HepG2 (cell line): ENCODE measurements around the gene TMX2. TPM values are rescaled to one million over a fixed set of nuclear protein-coding genes. Genes with fewer than 3 reads are reported as not detected.
A peak's percentile ranks its signal among the peaks of the same experiment; 100 is the strongest.

Source experiments
- ATAD3A ChIP-seq: sonication (generic); formaldehyde crosslinking; IDR thresholded peaks from 2 replicates; pipeline ENCODE4 v1.4.0; 2020; ENCODE audit warnings: missing genetic modification reagents
- CBX1 ChIP-seq: IDR thresholded peaks from one replicate; pipeline ENCODE4 v1.6.1; 2016; ENCODE audit warnings: antibody characterized with exemption, low read depth
- IRX3 ChIP-seq: sonication (generic); formaldehyde crosslinking; IDR thresholded peaks from 2 replicates; pipeline ENCODE4 v1.8.1; 2023; ENCODE audit warnings: mild to moderate bottlenecking, low read depth, missing genetic modification reagents, borderline replicate concordance
- NCOR1 ChIP-seq: fragments of 200-600 bp; sonication (generic); IDR thresholded peaks from 2 replicates; pipeline ENCODE4 v1.7.0; 2017; ENCODE audit warnings: antibody characterized with exemption, low read length, borderline replicate concordance
- RBAK ChIP-seq: sonication (generic); formaldehyde crosslinking; IDR thresholded peaks from 2 replicates; pipeline ENCODE4 v1.5.1; 2020; ENCODE audit warnings: mild to moderate bottlenecking, missing genetic modification reagents
- TGIF2 ChIP-seq: IDR thresholded peaks from 2 replicates; pipeline ENCODE4 v1.6.1; 2016; ENCODE audit warnings: control low read depth, missing compliant biosample characterization
- YEATS4 ChIP-seq: sonication (generic); formaldehyde crosslinking; IDR thresholded peaks from 2 replicates; pipeline ENCODE4 v1.4.0; 2020; ENCODE audit warnings: missing genetic modification reagents, borderline replicate concordance
- ZBTB7B ChIP-seq: sonication (generic); formaldehyde crosslinking; IDR thresholded peaks from 2 replicates; pipeline ENCODE4 v1.4.0; 2020; ENCODE audit warnings: missing genetic modification reagents
- ZNF780A ChIP-seq: sonication (generic); formaldehyde crosslinking; IDR thresholded peaks from 2 replicates; pipeline ENCODE4 v1.8.0; 2022; ENCODE audit warnings: mild to moderate bottlenecking, missing genetic modification reagents, moderate library complexity
- ZNF879 ChIP-seq: sonication (generic); formaldehyde crosslinking; IDR thresholded peaks from 2 replicates; pipeline ENCODE4 v1.8.1; 2023; ENCODE audit warnings: missing genetic modification reagents
- polyA plus RNA-seq, 8 experiments: library from polyadenylated mRNA; depleted of rRNA in 3 of 8; stranded (reverse) in 7 of 8; unstranded in 1 of 8; fragments of >200 nt; fragmentation: Illumina TruSeq in 4 of 8; extraction: Trizol in 4 of 8; gene quantifications; 2 replicates each; pipeline versions ENCODE4 v1.2.1 to v1.2.3, GENCODE V29; 2011 to 2016; ENCODE audit warnings: low read depth in 4 of 8, missing spikeins in 1 of 8, mixed read lengths in 1 of 8; ENCODE audit not compliant: insufficient read depth in 1 of 8
- total RNA-seq, 5 experiments: library from RNA; depleted of rRNA; stranded (reverse); fragments of >200 nt; fragmentation: Illumina TruSeq; extraction: Trizol; gene quantifications; 2 replicates each; pipeline ENCODE4 v1.2.3, GENCODE V29; 2016; ENCODE audit warnings: low read depth in 1 of 5
- TF ChIP-seq, protein P1 (sequence below): sonication (generic); formaldehyde crosslinking; IDR thresholded peaks from 2 replicates; pipeline ENCODE4 v1.4.0; 2020; ENCODE audit warnings: missing genetic modification reagents, borderline replicate concordance
- TF ChIP-seq, protein P2 (sequence below): sonication (generic); formaldehyde crosslinking; IDR thresholded peaks from 2 replicates; pipeline ENCODE4 v1.5.1; 2020; ENCODE audit warnings: missing genetic modification reagents, mild to moderate bottlenecking, borderline replicate concordance
- TF ChIP-seq, protein P3 (sequence below): sonication (generic); formaldehyde crosslinking; IDR thresholded peaks from 2 replicates; pipeline ENCODE4 v1.9.0; 2021; ENCODE audit warnings: mild to moderate bottlenecking, missing genetic modification reagents

TMX2 gene
- total and polyA plus RNA-seq, 2 of the 13 experiments (the other 11 are each of a cell fraction or from before 2014, with no cell fraction given) = 84.5 to 129 TPM

DNA sequence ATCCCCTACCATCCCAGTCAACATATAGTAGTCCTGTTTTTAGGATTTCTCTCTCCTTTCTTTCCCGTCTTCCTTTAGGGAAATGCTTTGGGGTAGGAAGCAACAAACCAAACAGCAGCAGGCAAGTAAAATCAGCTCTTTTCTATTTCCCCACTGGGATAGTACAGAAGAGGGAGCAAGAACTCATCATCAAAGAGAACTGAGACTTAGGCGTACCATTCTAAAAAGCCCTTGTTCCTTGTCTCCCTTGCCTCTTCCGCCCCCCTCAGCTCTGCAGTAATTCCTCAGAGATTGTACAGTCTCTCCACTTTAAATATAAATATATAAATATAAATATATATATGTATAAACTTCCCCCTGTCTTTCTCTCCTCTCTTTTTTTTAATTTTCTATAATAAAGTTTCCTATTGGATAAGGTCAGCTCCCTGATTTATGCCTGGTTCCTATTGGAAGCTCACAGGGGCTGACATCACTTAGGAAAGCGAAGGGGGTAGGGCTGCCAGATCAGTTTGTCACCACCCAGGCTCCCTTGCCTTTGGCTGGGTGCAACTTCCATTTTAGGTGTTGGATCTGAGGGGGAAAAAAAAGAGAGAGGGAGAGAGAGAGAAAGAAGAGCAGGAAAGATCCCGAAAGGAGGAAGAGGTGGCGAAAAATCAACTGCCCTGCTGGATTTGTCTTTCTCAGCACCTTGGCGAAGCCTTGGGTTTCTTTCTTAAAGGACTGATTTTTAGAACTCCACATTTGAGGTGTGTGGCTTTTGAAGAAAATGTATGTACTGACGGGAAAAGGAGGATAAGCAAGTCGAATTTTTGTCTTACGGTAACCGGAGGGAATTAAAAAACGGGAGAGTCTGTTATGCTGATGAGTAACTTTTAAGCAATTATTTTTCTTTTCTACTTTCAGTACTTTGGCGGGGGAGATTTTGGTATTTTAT is 49.2 kb downstream of the TMX2 start, which contains the start of gene CTNND1 (continued):
- TF ChIP-seq, protein P1, sequence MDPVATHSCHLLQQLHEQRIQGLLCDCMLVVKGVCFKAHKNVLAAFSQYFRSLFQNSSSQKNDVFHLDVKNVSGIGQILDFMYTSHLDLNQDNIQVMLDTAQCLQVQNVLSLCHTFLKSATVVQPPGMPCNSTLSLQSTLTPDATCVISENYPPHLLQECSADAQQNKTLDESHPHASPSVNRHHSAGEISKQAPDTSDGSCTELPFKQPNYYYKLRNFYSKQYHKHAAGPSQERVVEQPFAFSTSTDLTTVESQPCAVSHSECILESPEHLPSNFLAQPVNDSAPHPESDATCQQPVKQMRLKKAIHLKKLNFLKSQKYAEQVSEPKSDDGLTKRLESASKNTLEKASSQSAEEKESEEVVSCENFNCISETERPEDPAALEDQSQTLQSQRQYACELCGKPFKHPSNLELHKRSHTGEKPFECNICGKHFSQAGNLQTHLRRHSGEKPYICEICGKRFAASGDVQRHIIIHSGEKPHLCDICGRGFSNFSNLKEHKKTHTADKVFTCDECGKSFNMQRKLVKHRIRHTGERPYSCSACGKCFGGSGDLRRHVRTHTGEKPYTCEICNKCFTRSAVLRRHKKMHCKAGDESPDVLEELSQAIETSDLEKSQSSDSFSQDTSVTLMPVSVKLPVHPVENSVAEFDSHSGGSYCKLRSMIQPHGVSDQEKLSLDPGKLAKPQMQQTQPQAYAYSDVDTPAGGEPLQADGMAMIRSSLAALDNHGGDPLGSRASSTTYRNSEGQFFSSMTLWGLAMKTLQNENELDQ (CRISPR knock-in tag) = no peak
- TF ChIP-seq ZNF780A (CRISPR knock-in tag) (no peak), CBX1 (no peak), ATAD3A (CRISPR knock-in tag) (no peak), RBAK (CRISPR knock-in tag) (no peak), IRX3 (CRISPR knock-in tag) (no peak), ZBTB7B (CRISPR knock-in tag) (peak; percentile 55; the same call in 1 of the 2 replicates), YEATS4 (CRISPR knock-in tag) (peak; percentile 68; the same call in 1 of the 2 replicates), ZNF879 (no peak), TGIF2 (CRISPR knock-in tag) (peak; percentile 77; the same call in 1 of the 2 replicates), NCOR1 (peak; percentile 37; the same call in 1 of the 2 replicates)
- TF ChIP-seq, protein P2, sequence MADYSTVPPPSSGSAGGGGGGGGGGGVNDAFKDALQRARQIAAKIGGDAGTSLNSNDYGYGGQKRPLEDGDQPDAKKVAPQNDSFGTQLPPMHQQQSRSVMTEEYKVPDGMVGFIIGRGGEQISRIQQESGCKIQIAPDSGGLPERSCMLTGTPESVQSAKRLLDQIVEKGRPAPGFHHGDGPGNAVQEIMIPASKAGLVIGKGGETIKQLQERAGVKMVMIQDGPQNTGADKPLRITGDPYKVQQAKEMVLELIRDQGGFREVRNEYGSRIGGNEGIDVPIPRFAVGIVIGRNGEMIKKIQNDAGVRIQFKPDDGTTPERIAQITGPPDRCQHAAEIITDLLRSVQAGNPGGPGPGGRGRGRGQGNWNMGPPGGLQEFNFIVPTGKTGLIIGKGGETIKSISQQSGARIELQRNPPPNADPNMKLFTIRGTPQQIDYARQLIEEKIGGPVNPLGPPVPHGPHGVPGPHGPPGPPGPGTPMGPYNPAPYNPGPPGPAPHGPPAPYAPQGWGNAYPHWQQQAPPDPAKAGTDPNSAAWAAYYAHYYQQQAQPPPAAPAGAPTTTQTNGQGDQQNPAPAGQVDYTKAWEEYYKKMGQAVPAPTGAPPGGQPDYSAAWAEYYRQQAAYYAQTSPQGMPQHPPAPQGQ (CRISPR knock-in tag) = no peak
- TF ChIP-seq, protein P3, sequence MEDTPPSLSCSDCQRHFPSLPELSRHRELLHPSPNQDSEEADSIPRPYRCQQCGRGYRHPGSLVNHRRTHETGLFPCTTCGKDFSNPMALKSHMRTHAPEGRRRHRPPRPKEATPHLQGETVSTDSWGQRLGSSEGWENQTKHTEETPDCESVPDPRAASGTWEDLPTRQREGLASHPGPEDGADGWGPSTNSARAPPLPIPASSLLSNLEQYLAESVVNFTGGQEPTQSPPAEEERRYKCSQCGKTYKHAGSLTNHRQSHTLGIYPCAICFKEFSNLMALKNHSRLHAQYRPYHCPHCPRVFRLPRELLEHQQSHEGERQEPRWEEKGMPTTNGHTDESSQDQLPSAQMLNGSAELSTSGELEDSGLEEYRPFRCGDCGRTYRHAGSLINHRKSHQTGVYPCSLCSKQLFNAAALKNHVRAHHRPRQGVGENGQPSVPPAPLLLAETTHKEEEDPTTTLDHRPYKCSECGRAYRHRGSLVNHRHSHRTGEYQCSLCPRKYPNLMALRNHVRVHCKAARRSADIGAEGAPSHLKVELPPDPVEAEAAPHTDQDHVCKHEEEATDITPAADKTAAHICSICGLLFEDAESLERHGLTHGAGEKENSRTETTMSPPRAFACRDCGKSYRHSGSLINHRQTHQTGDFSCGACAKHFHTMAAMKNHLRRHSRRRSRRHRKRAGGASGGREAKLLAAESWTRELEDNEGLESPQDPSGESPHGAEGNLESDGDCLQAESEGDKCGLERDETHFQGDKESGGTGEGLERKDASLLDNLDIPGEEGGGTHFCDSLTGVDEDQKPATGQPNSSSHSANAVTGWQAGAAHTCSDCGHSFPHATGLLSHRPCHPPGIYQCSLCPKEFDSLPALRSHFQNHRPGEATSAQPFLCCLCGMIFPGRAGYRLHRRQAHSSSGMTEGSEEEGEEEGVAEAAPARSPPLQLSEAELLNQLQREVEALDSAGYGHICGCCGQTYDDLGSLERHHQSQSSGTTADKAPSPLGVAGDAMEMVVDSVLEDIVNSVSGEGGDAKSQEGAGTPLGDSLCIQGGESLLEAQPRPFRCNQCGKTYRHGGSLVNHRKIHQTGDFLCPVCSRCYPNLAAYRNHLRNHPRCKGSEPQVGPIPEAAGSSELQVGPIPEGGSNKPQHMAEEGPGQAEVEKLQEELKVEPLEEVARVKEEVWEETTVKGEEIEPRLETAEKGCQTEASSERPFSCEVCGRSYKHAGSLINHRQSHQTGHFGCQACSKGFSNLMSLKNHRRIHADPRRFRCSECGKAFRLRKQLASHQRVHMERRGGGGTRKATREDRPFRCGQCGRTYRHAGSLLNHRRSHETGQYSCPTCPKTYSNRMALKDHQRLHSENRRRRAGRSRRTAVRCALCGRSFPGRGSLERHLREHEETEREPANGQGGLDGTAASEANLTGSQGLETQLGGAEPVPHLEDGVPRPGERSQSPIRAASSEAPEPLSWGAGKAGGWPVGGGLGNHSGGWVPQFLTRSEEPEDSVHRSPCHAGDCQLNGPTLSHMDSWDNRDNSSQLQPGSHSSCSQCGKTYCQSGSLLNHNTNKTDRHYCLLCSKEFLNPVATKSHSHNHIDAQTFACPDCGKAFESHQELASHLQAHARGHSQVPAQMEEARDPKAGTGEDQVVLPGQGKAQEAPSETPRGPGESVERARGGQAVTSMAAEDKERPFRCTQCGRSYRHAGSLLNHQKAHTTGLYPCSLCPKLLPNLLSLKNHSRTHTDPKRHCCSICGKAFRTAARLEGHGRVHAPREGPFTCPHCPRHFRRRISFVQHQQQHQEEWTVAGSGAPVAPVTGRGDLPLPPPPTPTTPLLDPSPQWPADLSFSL (CRISPR knock-in tag) = no peak
